ENCODE data around the gene GALNTL6.
A peak's percentile ranks its signal among the peaks of the same experiment; 100 is the strongest.

The GALNTL6 gene

DNA sequence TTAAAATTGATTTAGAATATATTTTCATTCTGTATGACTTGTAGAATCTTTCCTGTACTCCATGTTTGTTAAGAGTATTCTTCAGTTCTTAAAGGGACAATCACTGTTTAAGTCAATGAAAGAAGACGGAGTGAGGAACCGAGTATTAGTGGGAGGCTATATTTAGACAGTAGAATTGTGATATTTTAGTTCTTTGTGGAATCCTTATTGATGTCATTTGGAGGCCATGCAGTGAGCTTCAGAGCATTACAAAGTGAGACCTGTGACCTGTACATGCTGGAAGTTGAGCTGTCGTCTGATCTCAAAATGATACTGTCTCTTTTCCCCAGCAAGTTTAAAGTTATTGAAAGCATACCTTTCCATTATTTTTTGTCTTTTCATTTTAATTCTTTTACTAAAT lies 394.7 kb downstream of the GALNTL6 start:
- DNase-seq (ENCODE audit: low read depth), result no peak

- no peak for DNase-seq (ENCODE audit: low read depth)
Observed at GRCh38 chr4:172220679-172221078, 407.5 kb downstream of the GALNTL6 start.

- no peak for DNase-seq (ENCODE audit: low read depth)
Observed at GRCh38 chr4:172225457-172225856, 412.3 kb downstream of the GALNTL6 start.

DNA sequence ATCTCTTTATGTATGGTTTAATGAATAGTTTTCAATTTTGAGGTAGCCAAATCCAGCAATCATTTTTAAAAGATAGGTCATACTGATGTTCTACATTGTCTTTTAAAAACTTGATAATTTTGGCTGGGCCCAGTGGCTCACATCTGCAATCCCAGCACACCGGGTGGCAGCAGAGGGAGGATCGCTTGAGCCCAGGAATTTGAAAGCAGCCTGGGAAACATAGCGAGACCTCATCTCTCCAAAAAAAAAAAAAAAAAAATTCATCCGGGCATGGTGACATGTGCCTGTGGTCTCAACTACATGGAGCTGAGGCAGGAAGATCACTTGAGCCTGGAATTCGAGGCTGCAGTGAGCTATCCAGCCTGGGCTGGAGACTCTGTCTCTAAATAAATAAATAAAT lies 419.8 kb downstream of the GALNTL6 start:
- DNase-seq (ENCODE audit: low read depth), result no peak

DNA sequence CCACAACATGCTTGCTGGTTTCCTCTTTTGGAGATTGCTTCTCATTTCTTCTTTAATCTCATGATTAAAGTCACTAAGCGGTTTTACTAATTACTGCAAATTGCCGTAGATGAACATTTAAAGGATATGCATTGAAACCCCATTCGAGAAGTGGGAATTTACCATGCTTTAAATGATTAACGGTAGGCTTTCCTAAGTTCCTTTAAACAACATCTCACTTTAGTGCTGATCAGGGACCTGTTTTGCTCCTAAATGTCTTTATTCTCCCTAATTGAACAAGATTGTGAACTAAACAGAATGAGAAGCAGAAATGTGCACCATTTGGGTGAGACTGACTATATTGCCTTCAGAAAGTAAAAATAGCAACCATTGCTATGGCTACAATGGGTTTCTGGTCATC lies 430.3 kb downstream of the GALNTL6 start:
- no peak for DNase-seq (ENCODE audit: low read depth)

- DNase-seq (ENCODE audit: low read depth), result no peak
Observed at GRCh38 chr4:172245516-172245915, 432.3 kb downstream of the GALNTL6 start.

- DNase-seq (ENCODE audit: low read depth), result no peak
Observed at GRCh38 chr4:172253409-172253808, 440.2 kb downstream of the GALNTL6 start.

- no peak for DNase-seq (ENCODE audit: low read depth)
Observed at GRCh38 chr4:172256820-172257219, 443.6 kb downstream of the GALNTL6 start.

DNA sequence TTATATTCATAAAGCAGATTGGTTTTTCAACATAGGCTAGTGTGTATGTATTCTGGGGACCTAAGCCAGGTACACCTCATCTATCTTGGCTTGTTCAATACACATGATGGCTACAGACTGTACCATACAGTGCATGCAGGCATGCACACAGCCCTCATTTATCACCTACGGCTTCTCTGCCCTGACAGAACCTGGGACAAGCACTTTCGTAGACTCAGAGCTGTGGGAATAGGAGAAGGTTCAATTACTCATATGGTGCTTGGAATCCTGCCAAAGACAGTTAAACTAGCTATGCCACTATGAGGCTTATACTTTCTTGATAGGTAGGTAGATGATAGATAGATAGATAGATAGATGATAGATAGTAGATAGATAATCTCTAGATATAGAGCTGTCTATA lies 457.2 kb downstream of the GALNTL6 start:
- peak; percentile 43 for DNase-seq (ENCODE audit: low read depth)

- no peak for DNase-seq (ENCODE audit: low read depth)
Observed at GRCh38 chr4:172287117-172287516, 473.9 kb downstream of the GALNTL6 start.

DNA sequence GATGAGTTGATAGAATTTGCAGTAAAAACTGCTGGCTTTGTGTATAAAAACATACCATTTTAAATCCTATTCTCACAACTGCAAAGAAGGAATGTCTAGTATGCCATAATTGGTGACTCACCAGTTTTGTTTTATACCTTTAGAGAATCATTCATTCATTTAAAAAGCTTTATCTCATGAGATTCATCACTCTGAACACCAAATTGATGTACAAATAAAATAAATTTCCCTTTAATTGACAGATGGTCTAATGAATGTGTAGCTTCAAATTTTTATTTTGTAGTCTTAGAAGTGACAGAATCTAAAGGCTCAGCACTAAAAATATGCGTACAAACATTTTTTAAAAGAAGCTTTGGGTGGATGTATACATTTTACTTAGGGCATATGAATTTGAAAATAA lies 492.5 kb downstream of the GALNTL6 start:
- DNase-seq (ENCODE audit: low read depth), result no peak

DNA sequence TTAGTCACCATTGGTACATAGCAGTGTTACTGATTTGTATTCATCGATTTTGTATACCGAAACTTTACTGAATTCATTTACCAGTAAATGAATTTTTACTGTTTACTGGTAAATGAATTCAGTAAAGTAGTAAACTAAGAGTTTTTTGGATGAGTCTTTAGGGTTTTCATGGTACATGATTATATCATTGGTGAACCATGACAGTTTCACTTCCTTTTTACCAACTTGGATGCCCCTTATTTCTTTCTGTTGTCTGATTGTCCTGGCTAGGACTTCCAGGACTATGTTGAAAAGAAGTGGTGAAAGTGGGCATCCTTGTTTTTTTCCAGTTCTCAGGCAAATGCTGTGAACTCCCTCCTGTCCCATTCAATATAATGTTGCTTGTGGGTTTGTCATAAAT lies 494.9 kb downstream of the GALNTL6 start:
- no peak for DNase-seq (ENCODE audit: low read depth)

GRCh38 chr4:172311682-172312081 lies 498.5 kb downstream of the GALNTL6 start:
- DNase-seq (ENCODE audit: low read depth), result no peak

GRCh38 chr4:172323288-172323687 lies 510.1 kb downstream of the GALNTL6 start:
- no peak for DNase-seq (ENCODE audit: low read depth)

GRCh38 chr4:172344308-172344938 lies 531.2 kb downstream of the GALNTL6 start:
- no peak for DNase-seq (ENCODE audit: low read depth)

DNA sequence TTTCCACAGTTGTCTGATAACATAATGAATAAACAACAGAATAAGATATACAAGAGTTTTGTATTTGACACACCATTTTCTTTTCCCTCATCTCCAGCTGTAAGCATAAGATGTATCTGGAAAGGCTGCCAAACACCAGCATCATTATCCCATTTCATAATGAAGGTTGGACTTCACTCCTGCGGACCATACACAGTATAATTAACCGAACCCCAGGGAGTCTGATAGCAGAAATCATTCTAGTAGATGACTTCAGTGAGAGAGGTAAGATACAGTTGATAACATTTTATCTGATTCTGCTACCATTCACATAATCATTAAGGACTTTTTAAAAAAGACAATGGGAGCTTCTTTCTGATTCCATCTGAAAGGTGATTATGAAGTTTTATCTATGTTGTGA lies 535.2 kb downstream of the GALNTL6 start:
- DNase-seq (ENCODE audit: low read depth), result no peak

DNA sequence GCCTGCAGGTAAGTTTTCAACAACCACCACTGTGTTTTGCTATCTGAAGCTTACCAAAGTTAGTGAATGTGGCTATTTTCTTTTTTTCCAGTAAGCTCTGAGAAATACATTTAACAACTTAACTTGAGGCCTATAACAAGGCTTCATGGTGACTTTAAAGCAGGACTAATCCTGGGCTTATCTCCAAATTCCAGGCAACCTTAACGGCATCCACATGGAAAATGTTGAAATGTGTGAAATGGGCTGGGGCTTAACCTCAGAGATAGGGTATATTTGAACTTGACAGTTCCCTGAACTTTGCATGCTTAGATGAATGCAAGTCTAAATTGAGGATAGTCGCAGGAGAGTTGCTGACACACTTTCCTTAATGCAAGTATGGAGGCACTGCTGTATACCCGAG lies 539.2 kb downstream of the GALNTL6 start:
- no peak for DNase-seq (ENCODE audit: low read depth)

GRCh38 chr4:172356016-172356415 lies 542.8 kb downstream of the GALNTL6 start:
- DNase-seq (ENCODE audit: low read depth), result no peak

- DNase-seq (ENCODE audit: low read depth), result no peak
Observed at GRCh38 chr4:172357006-172357540, 543.9 kb downstream of the GALNTL6 start.

- DNase-seq (ENCODE audit: low read depth), result no peak
Observed at GRCh38 chr4:172362569-172362968, 549.4 kb downstream of the GALNTL6 start.

DNA sequence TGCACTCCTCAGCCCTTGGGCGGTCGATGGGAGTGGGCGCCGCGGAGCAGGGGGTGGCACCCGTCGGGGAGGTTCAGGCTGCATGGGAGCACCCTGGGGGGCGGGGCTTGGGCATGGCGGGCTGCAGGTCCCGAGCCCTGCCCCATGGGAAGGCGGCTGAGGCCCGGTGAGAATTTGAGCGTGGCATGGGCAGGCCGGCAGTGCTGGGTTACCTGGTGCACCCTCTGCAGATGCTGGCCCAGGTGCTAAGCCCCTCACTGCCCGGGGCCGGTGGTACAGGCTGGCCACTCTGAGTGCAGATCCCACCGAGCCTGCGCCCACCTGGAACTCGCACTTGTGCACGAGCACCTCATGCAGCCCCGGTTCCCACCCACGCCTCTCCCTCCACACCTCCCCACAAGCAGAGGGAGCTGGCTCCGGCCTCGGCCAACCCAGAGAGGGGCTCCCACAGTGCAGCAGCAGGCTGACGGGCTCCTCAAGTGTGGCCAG lies 556.3 kb downstream of the GALNTL6 start:
- no peak for DNase-seq (ENCODE audit: low read depth)

GRCh38 chr4:172377486-172378140 lies 564.4 kb downstream of the GALNTL6 start:
- DNase-seq (ENCODE audit: low read depth), result no peak

DNA sequence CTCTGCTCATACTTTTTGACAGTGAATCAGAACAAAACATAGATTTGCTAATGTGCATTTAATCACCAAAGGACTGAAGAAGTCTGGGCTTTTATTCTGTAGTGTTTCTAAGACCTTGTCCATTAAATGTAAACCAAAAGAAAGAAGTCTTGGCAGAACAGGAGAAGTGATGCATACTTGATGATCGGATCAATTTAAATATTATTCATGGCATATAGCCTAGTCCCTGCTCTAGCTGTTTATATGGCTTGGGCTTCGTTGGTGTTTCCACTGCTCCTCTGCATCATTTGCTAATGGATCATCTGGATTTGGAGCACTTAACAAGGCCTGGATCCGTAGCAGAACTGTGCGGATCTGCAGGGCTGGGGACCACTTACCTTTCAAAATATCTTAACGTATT lies 566.6 kb downstream of the GALNTL6 start:
- DNase-seq (ENCODE audit: low read depth), result no peak

GRCh38 chr4:172390331-172390730 lies 577.1 kb downstream of the GALNTL6 start:
- DNase-seq (ENCODE audit: low read depth), result peak; percentile 45

All from ELR (cell line).